HCT116 (cell line): ENCODE data around the gene ZNF780B. TPM values are rescaled to one million over a fixed set of nuclear protein-coding genes. Genes with fewer than 3 reads are reported as not detected.

Source experiments
- ATAC-seq: fragments of 200-7000 bp; cut with Tn5 transposase; 2 replicates; pipeline ENCODE4 v1.9.1; 2020; ENCODE audit warnings: mild to moderate bottlenecking, moderate library complexity
- BruUV-seq: library from RNA; stranded (reverse); fragments of 400-500 nt; replicated peaks from 2 replicates; lab custom pipeline; 2021; lab: Mats Ljungman, UMichigan
- CTCF ChIA-PET: fragments of 300-600 bp; sonication (Branson Sonifier 250); formaldehyde crosslinking; loops from one replicate; lab custom pipeline; 2021; ENCODE audit warnings: antibody characterized with exemption; lab: Charles Lee
- POLR2A ChIA-PET: fragments of 300-600, 350-600 bp; sonication (Branson Sonifier 250); formaldehyde crosslinking; loops from one replicate; lab custom pipeline; 2021; ENCODE audit warnings: antibody characterized with exemption; lab: Charles Lee
- RAD21 ChIA-PET, 2 experiments: fragments of 300-600 bp; sonication (Branson Sonifier 250); formaldehyde crosslinking; loops; one replicate each; lab custom pipeline; 2023; ENCODE audit warnings: low total read pairs in 2 of 2; ENCODE audit not compliant: uncharacterized antibody in 2 of 2, unreplicated experiment in 2 of 2, low non-redundant PET in 1 of 2; lab: Charles Lee
- DNase-seq: peaks from one replicate; pipeline ENCODE4 v3.0.0-alpha.2; 2010; ENCODE audit warnings: low read depth, low spot score
- H2AFZ ChIP-seq: fragments of 200-600 bp; shearing (Covaris generic), sonication (generic); 2 replicates; pipeline ENCODE4 v1.6.1; 2017; ENCODE audit warnings: low read depth, mixed run types, mixed read lengths, antibody characterized with exemption, low read length; ENCODE audit not compliant: poor library complexity, severe bottlenecking
- H3K27ac ChIP-seq: 2 replicates; pipeline ENCODE4 v1.5.1; 2012; ENCODE audit warnings: low read depth, low read length
- H3K27me3 ChIP-seq: fragments of 200-600 bp; sonication (generic); 2 replicates; pipeline ENCODE4 v1.6.1; 2016; ENCODE audit warnings: mixed run types, low read length, mixed read lengths; ENCODE audit not compliant: insufficient read depth
- H3K36me3 ChIP-seq, 2 experiments: fragments of 200-500 bp in 1 of 2; fragments of 200-600 bp in 1 of 2; sonication (Bioruptor generic) in 1 of 2; sonication (generic) in 1 of 2; 2 replicates each; pipeline versions ENCODE4 v1.5.1 to v1.6.1; 2014 to 2016; ENCODE audit warnings: low read length in 2 of 2, inconsistent platforms in 1 of 2, mixed read lengths in 1 of 2, mixed run types in 1 of 2; ENCODE audit not compliant: insufficient read depth in 2 of 2, control insufficient read depth in 1 of 2
- H3K4me1 ChIP-seq, 2 experiments: fragments of 200-600 bp in 1 of 2; sonication (generic) in 1 of 2; 2 replicates each; pipeline versions ENCODE4 v1.5.1 to v1.6.1; 2012 to 2017; ENCODE audit warnings: low read length in 2 of 2, inconsistent platforms in 1 of 2, mild to moderate bottlenecking in 1 of 2, mixed read lengths in 1 of 2, mixed run types in 1 of 2, moderate library complexity in 1 of 2; ENCODE audit not compliant: insufficient read depth in 2 of 2, control insufficient read depth in 1 of 2
- H3K4me2 ChIP-seq: fragments of 200-600 bp; sonication (generic); 2 replicates; pipeline ENCODE4 v1.6.1; 2017; ENCODE audit warnings: mixed run types, low read length, mixed read lengths
- H3K4me3 ChIP-seq, 2 experiments: fragments of 200-600 bp in 1 of 2; sonication (generic) in 1 of 2; replicated peaks in 1 of 2; 2 replicates each; pipeline ENCODE4 v1.5.1; 2011 to 2016; ENCODE audit warnings: low read length in 2 of 2, control low read depth in 1 of 2, low read depth in 1 of 2, mild to moderate bottlenecking in 1 of 2, mixed read lengths in 1 of 2, mixed run types in 1 of 2
- H3K79me2 ChIP-seq: fragments of 200-600 bp; sonication (generic); 2 replicates; pipeline ENCODE4 v1.6.1; 2017; ENCODE audit warnings: mild to moderate bottlenecking, mixed run types, low read length, moderate library complexity, mixed read lengths; ENCODE audit not compliant: insufficient read depth
- H3K9ac ChIP-seq: fragments of 200-600 bp; sonication (generic); 2 replicates; pipeline ENCODE4 v1.6.1; 2016; ENCODE audit warnings: low read length, mixed read lengths
- H3K9me2 ChIP-seq: fragments of 200-600 bp; sonication (generic), shearing (Covaris generic); 2 replicates; pipeline ENCODE4 v1.6.1; 2017; ENCODE audit warnings: mixed run types, mild to moderate bottlenecking, moderate library complexity; ENCODE audit not compliant: insufficient read depth
- H3K9me3 ChIP-seq, 2 experiments: fragments of 200-500 bp in 1 of 2; fragments of 200-600 bp in 1 of 2; sonication (Bioruptor generic) in 1 of 2; sonication (generic) in 1 of 2; 2 replicates each; pipeline ENCODE4 v1.6.1; 2014 to 2017; ENCODE audit warnings: low read length in 2 of 2, mixed read lengths in 2 of 2, inconsistent platforms in 1 of 2, low read depth in 1 of 2, mild to moderate bottlenecking in 1 of 2, mixed run types in 1 of 2, moderate library complexity in 1 of 2; ENCODE audit not compliant: control insufficient read depth in 1 of 2, insufficient read depth in 1 of 2
- H4K20me1 ChIP-seq: fragments of 200-600 bp; sonication (generic), shearing (Covaris generic); 2 replicates; pipeline ENCODE4 v1.6.1; 2017; ENCODE audit warnings: mixed run types, mild to moderate bottlenecking, moderate library complexity; ENCODE audit not compliant: insufficient read depth
- CEBPB ChIP-seq: IDR thresholded peaks from 2 replicates; pipeline ENCODE4 v1.6.1; 2012; ENCODE audit warnings: low read depth
- EGR1 ChIP-seq: IDR thresholded peaks from 2 replicates; pipeline ENCODE4 v1.6.1; 2012; ENCODE audit warnings: low read depth
- ELF1 ChIP-seq: IDR thresholded peaks from 2 replicates; pipeline ENCODE4 v1.6.1; 2012; ENCODE audit warnings: low read depth, borderline replicate concordance
- EZH2 ChIP-seq: fragments of 200-600 bp; sonication (generic); IDR thresholded peaks from 2 replicates; pipeline ENCODE4 v1.6.1; 2017; ENCODE audit warnings: antibody characterized with exemption, mixed run types
- EZH2phosphoT487 ChIP-seq: fragments of 200-600 bp; IDR thresholded peaks from 2 replicates; pipeline ENCODE4 v1.6.1; 2018; ENCODE audit warnings: antibody characterized with exemption, borderline replicate concordance
- FOSL1 ChIP-seq: IDR thresholded peaks from 2 replicates; pipeline ENCODE4 v1.6.1; 2012; ENCODE audit warnings: low read depth
- JUND ChIP-seq: IDR thresholded peaks from 2 replicates; pipeline ENCODE4 v1.6.1; 2012
- MAX ChIP-seq: IDR thresholded peaks from 2 replicates; pipeline ENCODE4 v1.6.1; 2012
- POLR2A ChIP-seq: IDR thresholded peaks from 2 replicates; pipeline ENCODE4 v1.7.0; 2011; ENCODE audit warnings: borderline replicate concordance; ENCODE audit not compliant: insufficient read depth, insufficient read length; ENCODE audit errors: extremely low read depth
- POLR2AphosphoS5 ChIP-seq: IDR thresholded peaks from 2 replicates; pipeline ENCODE4 v1.6.1; 2011; ENCODE audit warnings: mild to moderate bottlenecking, low read depth, low read length, moderate library complexity
- SIN3A ChIP-seq: IDR thresholded peaks from 2 replicates; pipeline ENCODE4 v1.6.1; 2012; ENCODE audit warnings: low read depth
- SP1 ChIP-seq: IDR thresholded peaks from 2 replicates; pipeline ENCODE4 v1.6.1; 2012; ENCODE audit warnings: low read depth
- YY1 ChIP-seq: IDR thresholded peaks from 2 replicates; pipeline ENCODE4 v1.6.1; 2011; ENCODE audit warnings: low read length, low read depth, moderate library complexity, mild to moderate bottlenecking; ENCODE audit not compliant: insufficient replicate concordance; ENCODE audit errors: extremely low read depth
- ZBTB33 ChIP-seq: IDR thresholded peaks from 2 replicates; pipeline ENCODE4 v1.6.1; 2011; ENCODE audit warnings: mild to moderate bottlenecking, low read length, moderate library complexity; ENCODE audit not compliant: insufficient replicate concordance; ENCODE audit errors: extremely low read depth
- ZFX ChIP-seq: fragments of 450-650 bp; IDR thresholded peaks from 2 replicates; pipeline ENCODE4 v1.6.1; 2017
- intact Hi-C: fragments of 100-400 bp; cut with micrococcal nuclease; formaldehyde crosslinking; loops from 2 replicates; pipeline ENCODE4 v1.10.0; 2022
- total RNA-seq: library from RNA; stranded (reverse); gene quantifications from one replicate; pipeline ENCODE4 v1.2.1, GENCODE V29; 2021; ENCODE audit not compliant: unreplicated experiment

The ZNF780B gene
- total RNA-seq, 1 experiment from 2014 or later, result 10.5 TPM

- ChIA-PET CTCF (no interaction called here), RAD21 (interaction anchor here in 1 of 2 experiments (0.6 kb wide), 1 partner anchor 1128 kb away, joined by 3 read pairs; no protein-coding TSS in a partner anchor), POLR2A (interaction anchor here (0.6 to 1.0 kb wide), 4 partner anchors 11 to 120 kb away, joined by 3 to 4 read pairs (median 3); no protein-coding TSS in a partner anchor)
- Histone ChIP-seq H3K79me2 (peaks cover 29% of the 10 kb centered on the region), H3K4me2 (peak within 1 kb of the TSS; percentile 85), H3K9me3 (no peaks in the 10 kb centered on the region), H3K9ac (peak within 1 kb of the TSS; percentile 77), H3K4me3 (peak within 1 kb of the TSS; percentile 65 to 83), H3K27ac (peak within 1 kb of the TSS; percentile 83), H3K27me3 (no peaks in the 10 kb centered on the region), H4K20me1 (no peaks in the 10 kb centered on the region), H3K4me1 (peaks cover 8 to 19% of the 10 kb centered on the region in 2 experiments; a peak in 3 of 4 replicates), H3K36me3 (no peaks in the 10 kb centered on the region), H3K9me2 (no peaks in the 10 kb centered on the region), H2AFZ (peak within 1 kb of the TSS; percentile 97)
- TF ChIP-seq POLR2AphosphoS5 (peak; percentile 88), ELF1 (peak; percentile 68), ZFX (peak; percentile 13; the same call in 1 of the 2 replicates), POLR2A (no peak), SIN3A (peak; percentile 53; the same call in 1 of the 2 replicates)
- intact Hi-C loops, result no loop called here
- DNase-seq, result peak; percentile 48
- peak; percentile 91 for ATAC-seq
- TSS peak; percentile 70 for BruUV-seq
Measured at GRCh38 chr19:40090241-40091204, 34.5 kb upstream of the ZNF780B start, which contains the start of gene ZNF780A. Gene ZNF780A, minus strand, starts transcription at chr19:40090943. Its CDS starts 6,190 bp downstream, at chr19:40084753.

GRCh38 chr19:40089462-40089861 lies 33.4 kb upstream of the ZNF780B start:
- Histone ChIP-seq H3K9ac (peak overlapping the region; percentile 77), H3K4me1 (peaks cover 8 to 19% of the 10 kb centered on the region in 2 experiments; a peak in 3 of 4 replicates), H3K27ac (peak overlapping the region; percentile 83; the same call in 1 of the 2 replicates), H2AFZ (no peak overlapping the region), H3K36me3 (no peaks in the 10 kb centered on the region; a peak in 1 of 4 replicates), H3K27me3 (no peaks in the 10 kb centered on the region), H3K9me3 (no peaks in the 10 kb centered on the region), H3K79me2 (peaks cover 29% of the 10 kb centered on the region), H4K20me1 (no peaks in the 10 kb centered on the region), H3K9me2 (no peaks in the 10 kb centered on the region), H3K4me3 (peak overlapping the region in 1 of 2 experiments; percentile 83; a peak in 3 of 4 replicates), H3K4me2 (peak overlapping the region; percentile 85)
- no peak for ATAC-seq
- BruUV-seq, result no TSS peak
- ChIA-PET RAD21 (no interaction called here), POLR2A (no interaction called here), CTCF (no interaction called here)
- intact Hi-C loops, result no loop called here
- no peak for DNase-seq
- TF ChIP-seq SP1 (no peak), EGR1 (no peak), MAX (no peak), FOSL1 (no peak), ELF1 (no peak), CEBPB (no peak), JUND (no peak), ZBTB33 (no peak), EZH2phosphoT487 (no peak), EZH2 (no peak), YY1 (no peak)
